ENCODE measurements around the gene PKIG.

The PKIG gene

GRCh38 chr20:44662261-44662660 lies 79.9 kb downstream of the PKIG start:
- no peak for DNase-seq (ENCODE audit: low read depth in 2 of 2)

GRCh38 chr20:44664131-44664530 lies 81.8 kb downstream of the PKIG start:
- no peak for DNase-seq (ENCODE audit: low read depth in 2 of 2)

- DNase-seq (ENCODE audit: low read depth in 2 of 2), result no peak
Measured at GRCh38 chr20:44666066-44666465, 83.7 kb downstream of the PKIG start.
